ENCODE measurements around the gene CSTPP1.

The CSTPP1 gene

DNA sequence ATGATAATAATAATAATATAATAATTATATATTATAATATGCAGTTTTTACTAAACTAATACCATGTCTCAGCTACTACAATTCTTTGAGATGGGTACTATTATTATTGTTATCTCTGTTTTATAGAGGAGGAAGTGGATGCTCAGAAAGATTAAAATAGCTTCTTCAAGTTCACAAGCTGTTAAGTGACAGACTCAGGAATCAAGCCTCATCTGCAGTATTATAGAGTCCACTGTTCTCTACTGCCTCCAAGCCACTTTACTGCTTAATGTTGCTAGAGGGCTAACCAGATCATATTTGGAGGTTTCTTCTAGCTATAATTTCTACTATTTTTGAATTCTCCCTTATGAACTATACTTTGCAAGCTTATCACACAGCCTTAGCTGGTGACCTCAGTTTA lies 62.7 kb downstream of the CSTPP1 start:
- DNase-seq, result no peak

DNA sequence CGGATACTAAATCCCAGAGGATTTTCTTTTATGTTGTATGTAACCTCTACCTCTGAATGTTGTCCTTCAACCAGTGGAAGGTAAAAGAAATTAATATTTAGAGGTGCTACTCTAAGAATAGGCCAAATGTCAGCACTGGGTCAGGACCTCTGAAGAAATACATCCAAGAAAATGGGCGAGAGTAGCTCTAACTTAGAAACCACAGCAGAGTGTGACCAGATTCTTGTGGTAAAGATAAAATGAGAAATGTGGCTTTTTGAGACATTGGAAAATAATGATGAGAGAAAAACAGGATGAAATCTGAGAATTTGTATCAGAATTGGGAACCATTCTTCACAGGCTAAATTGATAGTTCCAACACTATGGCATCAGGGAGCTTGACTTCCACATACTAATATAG lies 63.5 kb downstream of the CSTPP1 start:
- DNase-seq, result no peak

DNA sequence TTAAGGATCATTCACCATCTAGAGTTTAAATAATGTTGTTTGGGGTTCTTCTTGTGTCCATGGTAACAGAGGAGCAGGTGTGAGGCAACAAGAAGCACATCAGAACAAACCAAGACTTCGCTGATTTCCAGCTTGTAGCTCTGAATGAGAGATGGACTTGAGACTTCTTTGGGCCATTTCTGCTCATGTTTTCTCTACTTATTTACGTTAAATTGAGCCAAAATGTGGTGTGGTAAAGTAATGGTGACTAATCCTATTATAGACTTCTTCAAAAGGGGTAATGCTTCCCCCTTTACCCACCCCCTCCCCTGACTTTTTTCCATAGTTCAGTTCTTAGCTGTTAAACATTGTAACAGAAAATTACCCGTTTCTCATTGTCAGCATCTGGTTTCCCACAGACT lies 65.2 kb downstream of the CSTPP1 start:
- DNase-seq, result no peak

DNA sequence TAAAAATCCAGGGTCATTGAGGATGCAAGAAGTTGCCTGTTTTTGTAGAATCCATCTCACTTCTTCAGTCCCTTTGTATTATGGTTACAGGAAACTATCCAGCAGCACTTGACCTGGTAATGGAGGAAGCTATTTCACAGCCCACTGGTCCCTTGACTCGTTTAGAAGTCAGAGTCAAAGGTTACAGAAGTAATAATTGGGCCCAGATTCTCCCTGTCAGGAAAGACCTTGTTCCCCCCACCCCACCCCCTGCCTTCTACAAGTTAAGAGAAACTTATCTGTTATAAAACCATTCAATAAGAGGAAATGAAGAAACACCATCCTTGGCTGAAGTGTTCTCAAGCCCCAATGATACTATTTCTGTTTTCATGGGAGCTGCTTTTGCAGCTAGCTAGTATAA lies 65.8 kb downstream of the CSTPP1 start:
- no peak for DNase-seq

DNA sequence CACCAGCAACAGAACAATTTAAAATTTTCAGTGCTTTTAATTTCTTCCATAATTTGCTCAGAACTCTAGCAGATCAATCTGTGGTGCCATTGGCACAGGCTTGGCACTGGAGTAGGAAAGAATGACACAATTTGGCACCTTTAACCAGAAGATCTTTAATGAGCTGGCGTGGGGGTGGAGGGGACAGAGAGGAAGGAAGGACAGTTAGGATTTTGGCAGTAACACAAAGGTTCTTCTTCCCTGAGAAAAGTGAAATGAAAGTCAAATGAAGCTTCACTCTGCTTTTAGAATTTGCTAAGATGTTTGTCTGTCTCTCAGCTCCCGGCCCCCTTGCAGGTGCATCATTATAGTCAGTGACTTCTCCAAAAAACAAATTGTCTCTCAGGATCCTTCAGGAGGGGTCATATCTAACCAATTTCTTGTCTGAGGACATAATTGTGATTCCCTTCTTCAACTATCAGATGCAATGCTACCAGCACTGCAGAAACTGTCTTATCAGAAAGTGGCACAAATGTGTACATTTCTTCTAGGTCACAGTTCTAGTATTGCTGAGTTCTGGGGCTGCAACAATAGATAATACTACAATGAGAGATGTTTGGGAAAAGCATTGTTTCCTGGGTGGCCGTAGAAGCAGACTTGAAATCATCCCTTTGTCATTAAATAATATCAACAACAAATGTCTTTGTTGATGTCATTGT lies 66.8 kb downstream of the CSTPP1 start:
- DNase-seq, result no peak

DNA sequence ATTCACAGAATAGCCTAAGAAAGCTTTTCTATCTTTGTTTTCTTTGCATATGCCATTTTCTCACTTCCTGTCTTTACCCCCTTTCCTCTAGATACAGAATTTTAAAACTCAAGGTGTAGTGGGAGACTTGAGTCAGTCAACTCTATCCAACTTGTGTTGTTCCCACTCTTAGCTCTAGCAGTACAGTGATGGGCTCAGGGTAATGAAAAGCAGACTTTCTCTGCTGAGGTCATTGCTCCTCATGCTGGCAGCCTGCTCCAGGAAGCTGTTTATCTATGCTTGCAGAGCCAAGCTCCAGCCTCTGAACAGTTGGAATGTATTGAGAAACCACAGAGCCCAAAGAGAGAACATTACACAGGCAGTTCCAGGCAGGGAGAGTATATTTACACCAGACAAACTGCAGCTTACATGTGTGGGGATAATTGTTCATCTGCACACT lies 68.1 kb downstream of the CSTPP1 start:
- no peak for DNase-seq

DNA sequence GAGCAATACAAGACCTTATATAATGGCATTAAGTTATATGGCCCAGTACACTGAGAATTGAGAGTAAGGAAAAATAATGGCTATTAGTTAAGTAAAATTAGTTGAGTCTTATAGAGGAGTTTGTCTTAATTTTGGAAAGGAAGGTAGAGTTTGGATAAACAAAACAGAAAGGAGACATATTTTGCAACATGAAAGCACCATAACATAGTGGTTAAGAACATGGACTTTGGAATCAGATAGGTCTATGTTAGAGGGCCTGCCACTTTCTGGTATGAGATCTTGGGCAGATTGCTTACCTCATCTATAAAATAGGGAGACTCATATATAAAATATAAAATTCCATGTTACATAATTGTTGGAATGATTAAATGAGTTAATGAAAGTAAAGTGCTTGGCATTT lies 68.9 kb downstream of the CSTPP1 start:
- no peak for DNase-seq

DNA sequence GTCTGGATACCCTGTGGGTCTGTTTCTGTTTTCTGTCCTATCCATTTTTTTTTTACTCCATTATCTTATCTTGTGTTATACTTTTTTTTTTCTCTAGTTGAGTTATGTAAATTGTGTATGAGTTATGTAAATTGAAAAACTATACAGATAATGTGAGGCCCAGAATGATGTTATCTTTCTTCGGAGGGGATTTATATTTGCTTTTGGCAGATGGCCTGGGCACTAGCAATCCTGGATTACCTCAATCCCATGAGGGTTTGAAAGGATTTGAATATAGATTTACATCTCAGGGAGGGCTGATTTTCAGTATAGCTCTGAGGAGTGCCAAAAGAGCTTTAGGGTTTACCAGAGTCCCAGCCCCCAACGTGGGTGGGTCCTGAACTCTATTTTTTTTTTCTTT lies 71.0 kb downstream of the CSTPP1 start:
- DNase-seq, result no peak

DNA sequence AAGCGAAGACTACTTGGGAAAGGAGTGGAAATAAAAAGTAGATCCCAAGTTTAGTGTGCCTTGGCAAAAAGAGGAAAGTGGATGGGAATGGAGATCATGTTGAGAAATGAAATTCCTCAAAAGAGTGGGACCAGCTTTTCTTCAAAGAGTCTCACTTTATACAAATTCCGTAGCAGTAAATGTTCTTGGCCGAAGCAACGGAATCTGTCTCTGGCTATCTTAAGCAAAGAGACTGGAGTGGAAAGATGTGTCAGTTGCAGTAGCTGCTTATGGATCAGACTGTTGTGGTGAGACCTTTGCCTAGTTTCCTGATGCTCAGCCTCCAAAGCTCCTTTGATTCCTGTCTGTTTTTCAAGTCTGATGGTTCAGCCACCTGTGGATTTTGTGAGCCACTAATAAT lies 73.6 kb downstream of the CSTPP1 start:
- DNase-seq, result no peak

DNA sequence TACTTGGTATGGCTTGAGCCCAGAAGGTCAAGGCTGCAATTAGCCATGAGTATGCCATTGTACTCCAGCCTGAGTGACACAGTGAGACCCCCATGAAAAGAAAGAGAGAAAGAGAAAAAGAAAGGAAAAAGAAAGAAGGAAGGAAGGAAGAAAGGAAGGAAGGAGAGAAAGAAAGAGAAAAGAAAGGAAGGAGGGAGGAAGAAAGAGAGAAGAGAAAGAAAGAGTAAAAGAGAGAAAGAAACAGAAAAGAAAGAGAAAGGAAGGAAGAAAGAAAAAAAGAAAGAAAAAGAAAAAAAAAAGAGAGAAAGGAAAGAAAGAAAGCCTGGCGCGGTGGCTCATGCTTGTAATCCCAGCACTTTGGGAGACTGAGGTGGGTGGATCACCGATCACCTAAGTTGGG lies 77.5 kb downstream of the CSTPP1 start:
- no peak for DNase-seq

DNA sequence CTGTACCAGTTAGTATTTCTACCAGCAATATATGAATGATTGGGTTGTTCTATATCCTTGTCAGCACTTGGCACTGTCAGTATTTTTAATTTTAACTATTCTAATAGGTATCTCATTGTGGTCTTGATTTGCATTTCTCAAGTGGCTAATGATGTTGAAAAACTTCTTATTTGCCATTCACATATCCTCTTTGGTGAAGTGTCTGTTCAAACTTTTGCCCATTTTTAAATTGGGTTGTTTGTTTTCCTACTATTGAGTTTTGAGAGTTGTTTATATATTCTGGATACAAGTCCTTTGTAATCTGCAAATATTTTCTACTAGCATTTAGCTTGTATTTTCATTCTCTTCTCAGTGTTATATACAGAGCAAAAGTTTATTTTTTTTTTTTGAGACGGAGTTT lies 82.1 kb downstream of the CSTPP1 start:
- no peak for DNase-seq

DNA sequence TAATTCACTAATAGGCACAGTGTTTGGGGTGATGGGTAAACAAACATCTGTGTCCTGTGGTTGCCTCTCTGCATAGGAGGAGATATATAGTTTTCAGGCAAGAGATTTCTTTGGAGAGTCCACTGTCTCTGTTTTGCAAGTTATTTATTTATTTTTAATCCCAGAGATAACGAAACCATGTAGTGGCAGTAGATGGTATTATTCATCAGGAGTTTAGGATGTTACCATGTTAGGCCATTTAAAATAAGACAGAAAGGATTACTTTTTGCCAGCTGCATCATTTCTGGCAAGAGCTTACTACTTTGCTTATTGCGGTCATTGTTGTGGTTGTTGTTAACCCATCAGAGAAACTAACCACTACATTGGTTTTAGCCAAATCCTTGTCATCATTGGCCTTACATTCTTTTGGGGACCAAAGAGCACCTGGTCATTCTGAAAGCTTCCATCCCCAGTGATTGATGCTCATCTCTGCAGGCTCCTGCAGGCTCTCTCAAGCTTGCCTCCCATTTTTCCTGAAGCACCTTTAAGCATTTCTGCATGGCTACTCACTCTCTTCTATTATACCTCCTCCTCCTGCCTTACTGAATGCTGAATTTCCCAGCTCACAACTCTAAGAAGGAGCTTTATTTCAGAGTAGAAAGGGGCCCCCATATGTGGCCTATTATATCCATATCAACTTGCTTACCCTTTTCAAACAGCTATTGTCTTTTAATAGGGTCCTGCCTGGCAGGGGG lies 84.4 kb downstream of the CSTPP1 start:
- DNase-seq, result no peak

DNA sequence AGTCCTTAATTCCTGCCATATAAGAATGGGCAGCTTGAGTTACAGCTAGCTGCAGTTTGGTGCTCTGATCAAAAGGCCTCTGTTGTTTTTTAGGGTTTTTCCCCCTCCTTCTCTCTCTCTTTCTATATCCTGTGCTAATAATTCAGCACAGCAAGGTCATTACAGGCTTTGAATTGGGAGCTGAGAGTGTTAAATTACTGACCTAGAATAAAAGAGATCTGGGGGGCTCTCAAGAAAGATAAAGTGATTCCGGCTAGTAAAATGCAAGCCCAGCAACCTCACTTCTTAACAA lies 84.9 kb downstream of the CSTPP1 start:
- DNase-seq, result no peak

DNA sequence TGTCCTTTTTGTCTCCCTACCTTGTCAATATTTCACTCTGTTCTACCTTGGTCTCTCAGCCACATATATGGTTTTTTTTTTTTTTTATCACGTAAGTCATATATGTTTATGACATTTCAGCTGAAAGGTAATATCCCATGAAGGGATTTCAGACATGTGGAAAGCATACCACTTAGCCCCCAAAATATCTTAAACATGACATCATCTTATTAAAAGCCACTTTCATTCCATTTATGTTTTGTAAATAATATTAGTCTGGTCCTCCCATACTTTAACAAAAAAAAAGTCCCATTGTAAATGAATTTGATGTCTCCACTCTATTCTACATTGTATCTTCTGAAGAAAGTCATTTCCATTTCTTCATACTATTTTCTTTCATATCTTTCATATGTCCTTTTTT lies 85.4 kb downstream of the CSTPP1 start:
- DNase-seq, result no peak

DNA sequence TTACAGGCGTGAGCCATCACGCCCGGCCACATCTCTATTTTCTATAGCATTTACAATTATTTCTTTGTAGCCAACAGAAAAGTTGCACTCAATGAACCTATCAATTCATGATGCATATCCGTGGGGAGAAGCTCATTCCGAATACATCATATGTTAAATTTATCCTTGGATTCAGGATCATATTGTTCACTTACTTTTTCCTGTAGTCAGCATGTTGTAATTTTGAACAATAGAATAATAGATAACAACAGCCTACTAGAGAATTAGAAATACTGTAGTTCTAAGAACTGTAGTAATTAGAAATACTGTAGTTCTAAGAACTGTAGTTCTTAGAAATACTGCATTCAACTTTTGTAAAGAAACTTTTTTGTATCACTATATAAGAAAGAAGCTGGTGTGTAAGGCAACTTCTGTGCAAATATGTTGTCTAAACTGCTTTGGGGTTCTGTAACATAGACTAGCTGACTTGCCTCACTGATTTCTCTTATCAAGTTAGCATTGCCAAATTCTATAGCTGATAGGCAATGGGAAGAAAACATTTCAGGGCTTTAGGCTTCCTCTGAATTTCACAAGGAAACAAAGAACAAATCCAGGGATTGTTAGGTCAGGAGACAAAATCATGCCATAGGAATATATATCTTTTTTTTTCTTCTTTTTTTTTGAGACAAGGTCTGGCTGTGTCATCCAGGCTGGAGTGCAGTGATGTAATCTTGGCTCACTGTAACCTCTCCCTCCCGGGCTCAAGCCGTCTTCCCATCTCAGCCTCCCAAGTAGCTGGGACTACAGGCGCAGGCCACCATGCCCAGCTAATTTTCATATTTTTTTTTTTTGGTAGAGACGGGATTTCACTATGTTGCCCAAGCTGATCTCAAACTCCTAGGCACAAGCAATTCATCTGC lies 91.9 kb downstream of the CSTPP1 start:
- DNase-seq, result no peak

DNA sequence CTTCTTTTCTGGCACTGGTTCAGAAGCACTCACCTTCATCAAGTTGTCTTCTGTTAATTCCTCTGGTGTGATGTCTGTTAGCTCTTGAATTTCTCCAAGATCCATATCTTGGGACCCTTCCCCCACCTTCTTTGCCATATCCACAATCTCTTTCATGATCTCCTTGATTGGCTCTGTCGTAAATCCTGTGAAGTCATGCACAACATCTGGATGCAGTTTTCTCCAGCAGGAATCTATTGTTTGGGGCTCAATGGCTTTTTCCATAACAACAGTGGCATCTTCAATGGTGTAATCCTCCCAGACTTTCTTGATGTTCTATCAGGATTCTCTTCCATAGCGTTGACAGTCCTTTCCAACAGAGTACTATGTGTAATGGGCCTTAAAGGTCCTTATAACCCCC lies 96.9 kb downstream of the CSTPP1 start:
- DNase-seq, result no peak

DNA sequence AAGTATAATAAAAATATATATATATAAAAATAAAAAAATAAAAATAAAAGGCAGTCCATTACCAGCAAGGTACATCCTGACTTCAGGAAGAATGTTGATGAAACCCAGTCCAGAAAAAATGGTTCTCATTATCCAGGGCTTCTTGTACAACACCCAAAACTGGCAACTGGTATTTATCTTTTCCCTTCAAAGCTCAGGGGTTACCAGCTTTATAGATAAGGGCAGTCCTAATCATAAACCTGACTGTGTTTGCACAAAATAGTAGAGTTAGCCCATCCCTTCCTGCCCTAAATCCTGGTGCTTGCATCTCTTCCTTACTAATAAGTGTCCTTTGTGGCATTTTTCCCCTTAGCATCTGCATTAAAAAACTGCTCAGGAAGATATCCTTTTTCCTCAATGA lies 97.5 kb downstream of the CSTPP1 start:
- DNase-seq, result no peak

DNA sequence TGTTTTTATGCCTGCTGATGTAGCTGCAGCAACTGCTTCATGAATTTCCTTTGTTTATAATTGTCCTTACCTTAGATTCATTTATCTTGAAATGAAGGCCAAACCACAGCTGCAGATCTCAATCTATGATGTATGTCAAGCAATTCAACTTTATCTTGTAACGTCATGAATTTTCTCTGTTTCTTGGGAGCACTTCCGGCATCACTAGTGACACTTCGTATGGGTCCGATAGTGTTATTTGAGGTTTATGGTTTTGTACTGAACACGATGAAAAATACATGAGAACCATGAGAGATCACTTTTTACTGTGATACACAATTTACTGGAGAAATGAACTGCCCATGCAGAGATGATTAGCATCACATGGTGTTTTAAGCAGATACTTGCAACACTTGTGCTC lies 98.5 kb downstream of the CSTPP1 start:
- DNase-seq, result no peak

DNA sequence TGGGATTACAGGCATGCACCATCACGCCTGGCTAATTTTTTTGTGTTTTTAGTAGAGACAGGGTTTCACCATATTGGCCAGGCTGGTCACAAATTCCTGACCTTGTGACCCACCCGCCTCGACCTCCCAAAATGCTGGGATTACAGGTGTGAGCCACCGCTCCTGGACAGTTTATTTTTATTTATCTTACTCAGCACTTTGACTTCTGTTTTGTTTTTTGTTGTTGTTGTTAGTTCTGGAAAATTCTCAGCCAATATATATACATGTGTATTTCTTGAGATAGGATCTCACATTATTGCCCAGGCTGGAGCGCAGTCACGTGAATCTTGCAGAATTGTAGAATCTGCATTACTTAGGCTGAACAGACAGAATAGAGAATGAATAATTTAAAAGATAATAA lies 107.6 kb downstream of the CSTPP1 start:
- no peak for DNase-seq

DNA sequence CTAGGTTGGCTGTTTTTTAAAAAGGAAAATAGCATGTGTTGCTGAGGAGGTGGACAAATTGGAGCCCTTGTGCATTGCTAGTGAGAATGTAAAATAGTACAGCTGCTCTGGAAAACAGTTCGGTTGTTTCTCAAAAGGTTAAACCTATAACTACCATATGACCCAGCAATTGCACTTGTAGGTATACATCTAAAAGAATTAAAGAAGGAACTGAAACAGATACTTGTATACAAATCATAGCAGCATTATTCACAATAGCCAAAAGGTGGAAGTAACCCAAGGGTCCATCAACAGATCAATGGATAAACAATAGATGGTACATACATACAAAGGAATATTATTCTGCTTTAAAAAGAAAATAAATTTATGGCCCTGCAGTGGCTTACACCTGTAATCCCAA lies 111.4 kb downstream of the CSTPP1 start:
- DNase-seq, result no peak

DNA sequence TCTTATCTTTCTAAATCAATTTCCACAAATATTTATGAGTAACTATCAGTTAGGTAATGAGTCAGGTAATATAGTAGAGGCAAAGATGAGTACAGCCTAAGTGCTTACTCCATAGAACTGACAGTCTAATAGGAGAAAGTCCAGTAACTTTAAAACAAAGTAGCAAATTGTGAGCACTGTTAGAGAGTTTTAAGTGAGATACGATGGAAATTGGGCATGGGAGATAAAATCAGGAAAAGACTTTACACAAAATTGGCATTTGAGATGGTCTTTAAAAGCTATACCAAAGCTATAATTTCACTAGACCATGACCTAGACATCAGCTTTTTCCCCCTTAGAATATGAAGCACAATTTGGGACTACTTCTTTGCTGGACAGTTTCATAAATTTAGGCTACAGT lies 113.7 kb downstream of the CSTPP1 start:
- no peak for DNase-seq

DNA sequence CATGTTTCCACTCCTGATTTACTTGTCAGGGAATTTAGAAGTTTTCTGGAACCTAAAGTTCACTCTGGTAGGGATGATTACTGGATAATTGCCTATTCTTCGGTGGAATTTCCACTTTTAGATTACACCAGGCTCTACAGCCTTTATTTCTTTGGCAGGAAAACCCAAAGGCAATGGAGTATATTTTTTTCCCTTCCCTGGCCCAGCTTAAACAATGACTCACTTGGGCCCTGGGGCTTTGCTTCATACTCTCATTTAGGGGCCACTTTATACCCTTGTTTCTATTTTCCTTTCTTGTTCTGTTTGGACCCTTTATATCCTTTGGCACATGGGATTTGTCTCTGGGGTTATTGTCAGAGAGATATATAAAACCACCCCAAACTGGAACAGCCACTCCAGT lies 114.7 kb downstream of the CSTPP1 start:
- DNase-seq, result no peak

DNA sequence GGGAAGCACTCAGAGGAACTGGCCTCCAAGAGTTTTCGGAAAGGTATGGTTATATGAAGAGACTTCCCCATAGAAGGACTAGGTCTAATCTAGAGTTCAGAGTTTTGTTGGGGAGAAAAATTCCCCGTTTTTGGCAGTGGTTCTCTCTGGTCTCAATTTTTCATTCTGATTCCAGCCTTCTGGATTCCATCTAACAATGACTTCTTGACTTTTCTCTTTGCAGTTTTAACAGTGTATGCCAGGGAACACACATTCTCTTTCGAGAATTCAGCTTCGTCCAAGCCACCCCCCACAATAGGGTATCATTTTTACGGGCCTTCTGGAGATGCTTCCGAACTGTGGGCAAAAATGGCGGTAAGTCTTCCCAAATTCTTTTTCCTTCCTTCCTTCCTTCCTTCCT lies 115.6 kb downstream of the CSTPP1 start:
- no peak for DNase-seq

DNA sequence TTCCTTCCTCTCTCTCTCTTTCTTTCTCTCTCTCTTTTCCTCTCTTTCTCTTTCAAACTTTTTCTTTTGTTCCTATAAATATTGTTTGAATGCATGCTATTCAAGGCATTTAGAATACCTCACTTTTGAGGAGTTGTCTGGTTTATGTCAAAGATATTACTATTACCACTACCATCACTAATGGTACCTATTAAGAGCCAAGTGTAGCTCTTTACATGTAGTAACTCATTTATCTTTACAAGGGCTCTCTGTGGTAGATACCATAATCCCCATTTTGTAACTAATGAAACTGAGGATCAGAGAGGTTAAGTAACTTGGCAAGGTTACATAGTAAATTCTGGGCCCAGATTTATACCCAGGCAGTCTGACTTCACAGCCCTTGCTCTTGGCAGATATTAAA lies 116.0 kb downstream of the CSTPP1 start:
- DNase-seq, result no peak
